Measurements from ENCODE around the gene TNRC6C.

Gene TNRC6C

GRCh38 chr17:77999413-78000173, 41.1 kb downstream of the TNRC6C start:
- TF ChIP-seq CTCF (IDR thresholded peaks at IDR 0.05; ENCODE audit: low read depth, low read length) = no peak
- no peak for DNase-seq (ENCODE audit: extremely low read depth, low read depth)

GRCh38 chr17:78000341-78000740, 41.8 kb downstream of the TNRC6C start:
- DNase-seq (ENCODE audit: extremely low read depth, low read depth) = no peak
- TF ChIP-seq CTCF (IDR thresholded peaks at IDR 0.05; ENCODE audit: low read depth, low read length) = no peak

GRCh38 chr17:78001182-78001581, 42.7 kb downstream of the TNRC6C start:
- no peak for TF ChIP-seq CTCF (IDR thresholded peaks at IDR 0.05; ENCODE audit: low read depth, low read length)
- DNase-seq (ENCODE audit: extremely low read depth, low read depth) = no peak

GRCh38 chr17:78001612-78002011, 43.1 kb downstream of the TNRC6C start:
- no peak for DNase-seq (ENCODE audit: extremely low read depth, low read depth)
- no peak for TF ChIP-seq CTCF (IDR thresholded peaks at IDR 0.05; ENCODE audit: low read depth, low read length)

GRCh38 chr17:78002166-78002565, 43.7 kb downstream of the TNRC6C start:
- no peak for DNase-seq (ENCODE audit: extremely low read depth, low read depth)
- TF ChIP-seq CTCF (IDR thresholded peaks at IDR 0.05; ENCODE audit: low read depth, low read length) = no peak

- no peak for DNase-seq (ENCODE audit: extremely low read depth, low read depth)
- no peak for TF ChIP-seq CTCF (IDR thresholded peaks at IDR 0.05; ENCODE audit: low read depth, low read length)
Measured at GRCh38 chr17:78005452-78006171, 47.1 kb downstream of the TNRC6C start.

- no peak for TF ChIP-seq CTCF (IDR thresholded peaks at IDR 0.05; ENCODE audit: low read depth, low read length)
- no peak for DNase-seq (ENCODE audit: extremely low read depth, low read depth)
Measured at GRCh38 chr17:78006338-78006737, 47.8 kb downstream of the TNRC6C start.
